Measurements from ENCODE around the gene ZNF787. TPM values are rescaled to one million over a fixed set of nuclear protein-coding genes. Genes with fewer than 3 reads are reported as not detected.

ZNF787 gene
- total and polyA plus RNA-seq, 2 of the 13 experiments (the other 11 are each of a cell fraction or from before 2014, with no cell fraction given) = 15.1 to 42.8 TPM

DNA sequence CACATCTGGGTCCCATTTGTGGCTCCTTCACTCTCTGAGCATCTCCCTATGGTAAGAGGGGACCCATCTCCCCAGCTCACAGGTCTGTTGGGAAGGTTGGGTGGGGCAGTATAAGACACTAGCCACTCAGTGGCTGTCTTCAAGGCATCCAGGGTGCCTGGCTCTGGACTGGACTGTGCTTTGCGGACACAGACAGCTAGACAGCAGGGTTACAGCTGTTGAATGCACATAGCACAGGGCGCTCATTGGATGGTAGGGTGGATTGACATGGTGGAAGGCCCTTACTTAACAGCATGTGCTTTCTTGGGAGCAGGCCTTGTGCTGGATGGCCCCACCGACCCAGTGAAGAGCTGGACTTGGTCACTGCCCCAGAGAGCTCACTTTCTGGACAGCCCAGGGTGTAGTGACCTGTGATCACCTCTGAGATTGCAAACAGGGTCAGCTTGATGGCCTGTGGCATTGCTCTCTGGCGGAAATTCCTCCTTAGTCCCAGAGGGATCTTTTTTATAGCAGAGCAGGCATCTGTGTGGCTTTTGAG is 21.9 kb upstream of the ZNF787 start (continued):
- TF ChIP-seq, protein P1, sequence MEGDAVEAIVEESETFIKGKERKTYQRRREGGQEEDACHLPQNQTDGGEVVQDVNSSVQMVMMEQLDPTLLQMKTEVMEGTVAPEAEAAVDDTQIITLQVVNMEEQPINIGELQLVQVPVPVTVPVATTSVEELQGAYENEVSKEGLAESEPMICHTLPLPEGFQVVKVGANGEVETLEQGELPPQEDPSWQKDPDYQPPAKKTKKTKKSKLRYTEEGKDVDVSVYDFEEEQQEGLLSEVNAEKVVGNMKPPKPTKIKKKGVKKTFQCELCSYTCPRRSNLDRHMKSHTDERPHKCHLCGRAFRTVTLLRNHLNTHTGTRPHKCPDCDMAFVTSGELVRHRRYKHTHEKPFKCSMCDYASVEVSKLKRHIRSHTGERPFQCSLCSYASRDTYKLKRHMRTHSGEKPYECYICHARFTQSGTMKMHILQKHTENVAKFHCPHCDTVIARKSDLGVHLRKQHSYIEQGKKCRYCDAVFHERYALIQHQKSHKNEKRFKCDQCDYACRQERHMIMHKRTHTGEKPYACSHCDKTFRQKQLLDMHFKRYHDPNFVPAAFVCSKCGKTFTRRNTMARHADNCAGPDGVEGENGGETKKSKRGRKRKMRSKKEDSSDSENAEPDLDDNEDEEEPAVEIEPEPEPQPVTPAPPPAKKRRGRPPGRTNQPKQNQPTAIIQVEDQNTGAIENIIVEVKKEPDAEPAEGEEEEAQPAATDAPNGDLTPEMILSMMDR (CRISPR knock-in tag; IDR thresholded peaks at IDR 0.05) = 0 out of 2 replicates have a peak, but pooled peaks have one; percentile 6
- TF ChIP-seq RELA (CRISPR knock-in tag; IDR thresholded peaks at IDR 0.05) (0 out of 2 replicates have a peak, but pooled peaks have one; percentile 20), CBX1 (IDR thresholded peaks at IDR 0.05; ENCODE audit: low read depth) (no peak), NFATC3 (CRISPR knock-in tag; IDR thresholded peaks at IDR 0.05) (no peak), ZNF550 (CRISPR knock-in tag; IDR thresholded peaks at IDR 0.05; ENCODE audit: borderline replicate concordance) (no peak), ZNF430 (CRISPR knock-in tag; IDR thresholded peaks at IDR 0.05) (0 out of 2 replicates have a peak, but pooled peaks have one; percentile 41), MYC (CRISPR knock-in tag; IDR thresholded peaks at IDR 0.05; ENCODE audit: borderline replicate concordance) (peak; percentile 62; the same call in 1 of the 2 replicates), HOXA9 (CRISPR knock-in tag; IDR thresholded peaks at IDR 0.05; ENCODE audit: borderline replicate concordance) (no peak), ZNF282 (IDR thresholded peaks at IDR 0.05; ENCODE audit: partially characterized antibody) (no peak), ZNF235 (CRISPR knock-in tag; IDR thresholded peaks at IDR 0.05; ENCODE audit: borderline replicate concordance) (no peak), ZNF331 (CRISPR knock-in tag; IDR thresholded peaks at IDR 0.05) (no peak), DPF2 (CRISPR knock-in tag; IDR thresholded peaks at IDR 0.05; ENCODE audit: borderline replicate concordance, low read depth) (no peak), XBP1 (CRISPR knock-in tag; IDR thresholded peaks at IDR 0.05) (no peak), PAX8 (CRISPR knock-in tag; IDR thresholded peaks at IDR 0.05; ENCODE audit: borderline replicate concordance) (0 out of 2 replicates have a peak, but pooled peaks have one; percentile 24), HOXA5 (CRISPR knock-in tag; IDR thresholded peaks at IDR 0.05) (0 out of 2 replicates have a peak, but pooled peaks have one; percentile 24), FOXA3 (CRISPR knock-in tag; IDR thresholded peaks at IDR 0.05) (no peak; the same call in 1 of the 2 replicates), SP4 (CRISPR knock-in tag; IDR thresholded peaks at IDR 0.05) (peak; percentile 7; the same call in 1 of the 2 replicates)
- TF ChIP-seq, protein P2, sequence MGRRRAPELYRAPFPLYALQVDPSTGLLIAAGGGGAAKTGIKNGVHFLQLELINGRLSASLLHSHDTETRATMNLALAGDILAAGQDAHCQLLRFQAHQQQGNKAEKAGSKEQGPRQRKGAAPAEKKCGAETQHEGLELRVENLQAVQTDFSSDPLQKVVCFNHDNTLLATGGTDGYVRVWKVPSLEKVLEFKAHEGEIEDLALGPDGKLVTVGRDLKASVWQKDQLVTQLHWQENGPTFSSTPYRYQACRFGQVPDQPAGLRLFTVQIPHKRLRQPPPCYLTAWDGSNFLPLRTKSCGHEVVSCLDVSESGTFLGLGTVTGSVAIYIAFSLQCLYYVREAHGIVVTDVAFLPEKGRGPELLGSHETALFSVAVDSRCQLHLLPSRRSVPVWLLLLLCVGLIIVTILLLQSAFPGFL (CRISPR knock-in tag; IDR thresholded peaks at IDR 0.05) = no peak
- TF ChIP-seq, protein P3, sequence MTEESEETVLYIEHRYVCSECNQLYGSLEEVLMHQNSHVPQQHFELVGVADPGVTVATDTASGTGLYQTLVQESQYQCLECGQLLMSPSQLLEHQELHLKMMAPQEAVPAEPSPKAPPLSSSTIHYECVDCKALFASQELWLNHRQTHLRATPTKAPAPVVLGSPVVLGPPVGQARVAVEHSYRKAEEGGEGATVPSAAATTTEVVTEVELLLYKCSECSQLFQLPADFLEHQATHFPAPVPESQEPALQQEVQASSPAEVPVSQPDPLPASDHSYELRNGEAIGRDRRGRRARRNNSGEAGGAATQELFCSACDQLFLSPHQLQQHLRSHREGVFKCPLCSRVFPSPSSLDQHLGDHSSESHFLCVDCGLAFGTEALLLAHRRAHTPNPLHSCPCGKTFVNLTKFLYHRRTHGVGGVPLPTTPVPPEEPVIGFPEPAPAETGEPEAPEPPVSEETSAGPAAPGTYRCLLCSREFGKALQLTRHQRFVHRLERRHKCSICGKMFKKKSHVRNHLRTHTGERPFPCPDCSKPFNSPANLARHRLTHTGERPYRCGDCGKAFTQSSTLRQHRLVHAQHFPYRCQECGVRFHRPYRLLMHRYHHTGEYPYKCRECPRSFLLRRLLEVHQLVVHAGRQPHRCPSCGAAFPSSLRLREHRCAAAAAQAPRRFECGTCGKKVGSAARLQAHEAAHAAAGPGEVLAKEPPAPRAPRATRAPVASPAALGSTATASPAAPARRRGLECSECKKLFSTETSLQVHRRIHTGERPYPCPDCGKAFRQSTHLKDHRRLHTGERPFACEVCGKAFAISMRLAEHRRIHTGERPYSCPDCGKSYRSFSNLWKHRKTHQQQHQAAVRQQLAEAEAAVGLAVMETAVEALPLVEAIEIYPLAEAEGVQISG (CRISPR knock-in tag; IDR thresholded peaks at IDR 0.05) = no peak; the same call in 1 of the 2 replicates
- TF ChIP-seq, protein P4, sequence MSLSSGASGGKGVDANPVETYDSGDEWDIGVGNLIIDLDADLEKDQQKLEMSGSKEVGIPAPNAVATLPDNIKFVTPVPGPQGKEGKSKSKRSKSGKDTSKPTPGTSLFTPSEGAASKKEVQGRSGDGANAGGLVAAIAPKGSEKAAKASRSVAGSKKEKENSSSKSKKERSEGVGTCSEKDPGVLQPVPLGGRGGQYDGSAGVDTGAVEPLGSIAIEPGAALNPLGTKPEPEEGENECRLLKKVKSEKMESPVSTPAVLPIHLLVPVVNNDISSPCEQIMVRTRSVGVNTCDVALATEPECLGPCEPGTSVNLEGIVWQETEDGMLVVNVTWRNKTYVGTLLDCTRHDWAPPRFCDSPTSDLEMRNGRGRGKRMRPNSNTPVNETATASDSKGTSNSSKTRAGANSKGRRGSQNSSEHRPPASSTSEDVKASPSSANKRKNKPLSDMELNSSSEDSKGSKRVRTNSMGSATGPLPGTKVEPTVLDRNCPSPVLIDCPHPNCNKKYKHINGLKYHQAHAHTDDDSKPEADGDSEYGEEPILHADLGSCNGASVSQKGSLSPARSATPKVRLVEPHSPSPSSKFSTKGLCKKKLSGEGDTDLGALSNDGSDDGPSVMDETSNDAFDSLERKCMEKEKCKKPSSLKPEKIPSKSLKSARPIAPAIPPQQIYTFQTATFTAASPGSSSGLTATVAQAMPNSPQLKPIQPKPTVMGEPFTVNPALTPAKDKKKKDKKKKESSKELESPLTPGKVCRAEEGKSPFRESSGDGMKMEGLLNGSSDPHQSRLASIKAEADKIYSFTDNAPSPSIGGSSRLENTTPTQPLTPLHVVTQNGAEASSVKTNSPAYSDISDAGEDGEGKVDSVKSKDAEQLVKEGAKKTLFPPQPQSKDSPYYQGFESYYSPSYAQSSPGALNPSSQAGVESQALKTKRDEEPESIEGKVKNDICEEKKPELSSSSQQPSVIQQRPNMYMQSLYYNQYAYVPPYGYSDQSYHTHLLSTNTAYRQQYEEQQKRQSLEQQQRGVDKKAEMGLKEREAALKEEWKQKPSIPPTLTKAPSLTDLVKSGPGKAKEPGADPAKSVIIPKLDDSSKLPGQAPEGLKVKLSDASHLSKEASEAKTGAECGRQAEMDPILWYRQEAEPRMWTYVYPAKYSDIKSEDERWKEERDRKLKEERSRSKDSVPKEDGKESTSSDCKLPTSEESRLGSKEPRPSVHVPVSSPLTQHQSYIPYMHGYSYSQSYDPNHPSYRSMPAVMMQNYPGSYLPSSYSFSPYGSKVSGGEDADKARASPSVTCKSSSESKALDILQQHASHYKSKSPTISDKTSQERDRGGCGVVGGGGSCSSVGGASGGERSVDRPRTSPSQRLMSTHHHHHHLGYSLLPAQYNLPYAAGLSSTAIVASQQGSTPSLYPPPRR (CRISPR knock-in tag; IDR thresholded peaks at IDR 0.05; ENCODE audit: borderline replicate concordance) = 0 out of 2 replicates have a peak, but pooled peaks have one; percentile 29

Measured in HepG2 (cell line).